K562 (cell line): Measurements from ENCODE around the gene SCT. TPM values are rescaled to one million over a fixed set of nuclear protein-coding genes. Genes with fewer than 3 reads are reported as not detected.

Experiments used
- ATAC-seq: fragments of 200-7000 bp; cut with Tn5 transposase; 3 replicates; pipeline ENCODE4 v1.9.1; 2020; ENCODE audit warnings: moderate library complexity
- BruUV-seq: library from RNA; stranded (reverse); fragments of 400-500 nt; replicated peaks from 2 replicates; lab custom pipeline; 2021; lab: Mats Ljungman, UMichigan
- CTCF ChIA-PET: fragments of 300-600 bp; formaldehyde crosslinking; extraction: SDS; loops from one replicate; lab custom pipeline; 2021; ENCODE audit warnings: low intra/inter-chr PET ratio; lab: Yijun Ruan, JAX
- POLR2A ChIA-PET: fragments of 300-600, 350-650 bp; sonication (Branson Sonifier 250); formaldehyde crosslinking; extraction: SDS; loops from one replicate; lab custom pipeline; 2021; ENCODE audit warnings: antibody characterized with exemption, inconsistent platforms; lab: Yijun Ruan, JAX
- DNase-seq, 4 experiments: peaks; one replicate each; pipeline versions ENCODE4 v3.0.0 to v3.0.0-alpha.2; 2011 to 2018; ENCODE audit warnings: low spot score in 3 of 4, mixed read lengths in 3 of 4; ENCODE audit errors: extremely low read depth in 1 of 4
- FAIRE-seq: peaks from 2 replicates; lab custom pipeline; 2011; peaks lifted over from hg19 to GRCh38; lab: Jason Lieb, UNC
- H2AFZ ChIP-seq: 2 replicates; pipeline ENCODE4 v1.6.0; 2011; ENCODE audit warnings: low read depth, low read length, control low read depth, inconsistent platforms
- H3K27ac ChIP-seq: fragments of 200-600 bp; 3 replicates; pipeline ENCODE4 v1.8.0; 2011; ENCODE audit warnings: low read depth, mild to moderate bottlenecking, control low read depth, inconsistent platforms, low read length, moderate library complexity, mixed read lengths; ENCODE audit errors: extremely low read depth
- H3K27me3 ChIP-seq, 2 experiments: fragments of 300-600 bp in 1 of 2; 2 replicates in 1 of 2; 3 replicates in 1 of 2; pipeline versions ENCODE4 v1.6.0 to v1.8.0; 2011; ENCODE audit warnings: inconsistent platforms in 2 of 2, low read length in 2 of 2, mild to moderate bottlenecking in 1 of 2, mixed read lengths in 1 of 2, moderate library complexity in 1 of 2; ENCODE audit not compliant: control insufficient read depth in 2 of 2, insufficient read depth in 2 of 2
- H3K36me3 ChIP-seq: fragments of 300-600 bp; 3 replicates; pipeline ENCODE4 v1.8.0; 2011; ENCODE audit warnings: mild to moderate bottlenecking, low read length, inconsistent platforms; ENCODE audit not compliant: control insufficient read depth, insufficient read depth
- H3K4me1 ChIP-seq, 2 experiments: fragments of 200-600 bp in 1 of 2; replicated peaks in 1 of 2; 2 replicates in 1 of 2; 3 replicates in 1 of 2; pipeline versions ENCODE4 v1.5.1 to v1.8.0; 2011; ENCODE audit warnings: inconsistent platforms in 2 of 2, low read length in 2 of 2, mild to moderate bottlenecking in 1 of 2, mixed read lengths in 1 of 2, moderate library complexity in 1 of 2; ENCODE audit not compliant: control insufficient read depth in 2 of 2, insufficient read depth in 2 of 2
- H3K4me2 ChIP-seq: 2 replicates; pipeline ENCODE4 v1.6.1; 2011; ENCODE audit warnings: low read length, control low read depth, inconsistent platforms, mixed read lengths; ENCODE audit not compliant: insufficient read depth
- H3K4me3 ChIP-seq: fragments of 200-600 bp; sonication (generic), shearing (Covaris generic); 2 replicates; pipeline ENCODE4 v1.5.1; 2016; ENCODE audit warnings: control low read depth, inconsistent platforms
- H3K79me2 ChIP-seq: fragments of 200-600 bp; 3 replicates; pipeline ENCODE4 v1.8.0; 2011; ENCODE audit warnings: low read length, inconsistent platforms; ENCODE audit not compliant: control insufficient read depth, insufficient read depth
- H3K9ac ChIP-seq, 2 experiments: 2 replicates each; pipeline versions ENCODE4 v1.6.0 to v1.6.1; 2011; ENCODE audit warnings: low read depth in 2 of 2, low read length in 2 of 2, control low read depth in 1 of 2, inconsistent platforms in 1 of 2, mild to moderate bottlenecking in 1 of 2, mixed read lengths in 1 of 2; ENCODE audit not compliant: insufficient read depth in 1 of 2
- H3K9me1 ChIP-seq: one replicate; pipeline ENCODE4 v1.6.0; 2011; ENCODE audit warnings: inconsistent platforms, mild to moderate bottlenecking, low read length, moderate library complexity; ENCODE audit not compliant: control insufficient read depth, insufficient read depth
- H3K9me3 ChIP-seq: replicated peaks from 2 replicates; pipeline ENCODE4 v1.5.1; 2011; ENCODE audit warnings: low read depth, low read length, inconsistent platforms; ENCODE audit not compliant: control insufficient read depth, insufficient read depth
- H4K20me1 ChIP-seq: replicated peaks from 2 replicates; pipeline ENCODE4 v1.6.1; 2011; ENCODE audit warnings: low read length, inconsistent platforms, mixed read lengths; ENCODE audit not compliant: control insufficient read depth, insufficient read depth
- HCFC1 ChIP-seq: IDR thresholded peaks from 2 replicates; pipeline ENCODE4 v1.6.1; 2012; ENCODE audit warnings: low read depth, low read length, improper control_type of control experiment
- HMG20B ChIP-seq: fragments of 250-450 bp; sonication (Bioruptor Pico); IDR thresholded peaks from 2 replicates; pipeline ENCODE4 v1.5.0; 2021; ENCODE audit warnings: mild to moderate bottlenecking
- NR1H2 ChIP-seq: sonication (generic); formaldehyde crosslinking; IDR thresholded peaks from 2 replicates; pipeline ENCODE4 v1.4.0; 2020; ENCODE audit warnings: mild to moderate bottlenecking, missing genetic modification reagents
- PPARD ChIP-seq: fragments of 250-450 bp; sonication (Bioruptor Pico); IDR thresholded peaks from 2 replicates; pipeline ENCODE4 v1.8.0; 2022; ENCODE audit warnings: inconsistent platforms, mild to moderate bottlenecking, moderate library complexity
- WHSC1 ChIP-seq: IDR thresholded peaks from one replicate; pipeline ENCODE4 v1.6.1; 2012; ENCODE audit warnings: low read length, control low read depth, inconsistent platforms
- WGBS: fragments of 100-300 bp; shearing (Covaris generic); methylation state at CpG from one replicate; pipeline ENCODE4 v1.1.6; 2016; ENCODE audit warnings: low coverage, mixed read lengths; ENCODE audit not compliant: insufficient coverage; ENCODE audit errors: missing lambda C conversion rate; 5-methylcytosine and 5-hydroxymethylcytosine counted together
- in situ Hi-C: fragments of 300-500 bp; cut with MboI; formaldehyde crosslinking; loops from 4 replicates; pipeline ENCODE4 v1.15.0; 2018; ENCODE audit warnings: inconsistent platforms, mixed read lengths
- intact Hi-C: fragments of 100-400 bp; cut with micrococcal nuclease; formaldehyde crosslinking; loops from 2 replicates; pipeline ENCODE4 v1.14.2; 2022
- polyA plus RNA-seq, 8 experiments: library from polyadenylated mRNA; depleted of rRNA in 4 of 8; stranded (reverse) in 5 of 8; unstranded in 3 of 8; fragments of >200 nt; fragmentation: Nextera tagmentation in 2 of 8; fragmentation: Illumina TruSeq in 1 of 8; extraction: Ambion mirVana in 2 of 8; extraction: Trizol in 1 of 8; gene quantifications; 2 replicates each; pipeline versions ENCODE4 v1.2.1 to v1.2.3, GENCODE V29; 2011 to 2014; ENCODE audit warnings: inconsistent platforms in 1 of 8, missing spikeins in 1 of 8
- total RNA-seq, 7 experiments: library from RNA; depleted of rRNA in 6 of 7; stranded (reverse); fragments of >200 nt in 6 of 7; fragmentation: Illumina TruSeq in 2 of 7; extraction: Trizol in 2 of 7; gene quantifications; 2 replicates each; pipeline versions ENCODE4 v1.2.1 to v1.2.3, GENCODE V29; 2011 to 2021; ENCODE audit warnings: low replicate concordance in 1 of 7
- TF ChIP-seq, protein P1 (sequence below): sonication (generic); formaldehyde crosslinking; IDR thresholded peaks from 2 replicates; pipeline ENCODE4 v1.8.1; 2023; ENCODE audit warnings: mild to moderate bottlenecking, missing genetic modification reagents
- TF ChIP-seq, protein P2 (sequence below): fragments of 450-650 bp; IDR thresholded peaks from 2 replicates; pipeline ENCODE4 v1.6.1; 2017; ENCODE audit warnings: antibody characterized with exemption, mild to moderate bottlenecking

The SCT gene
- total and polyA plus RNA-seq, 9 of the 15 experiments (the other 6 are each of a cell fraction or from before 2014, with no cell fraction given) = not detected

DNA sequence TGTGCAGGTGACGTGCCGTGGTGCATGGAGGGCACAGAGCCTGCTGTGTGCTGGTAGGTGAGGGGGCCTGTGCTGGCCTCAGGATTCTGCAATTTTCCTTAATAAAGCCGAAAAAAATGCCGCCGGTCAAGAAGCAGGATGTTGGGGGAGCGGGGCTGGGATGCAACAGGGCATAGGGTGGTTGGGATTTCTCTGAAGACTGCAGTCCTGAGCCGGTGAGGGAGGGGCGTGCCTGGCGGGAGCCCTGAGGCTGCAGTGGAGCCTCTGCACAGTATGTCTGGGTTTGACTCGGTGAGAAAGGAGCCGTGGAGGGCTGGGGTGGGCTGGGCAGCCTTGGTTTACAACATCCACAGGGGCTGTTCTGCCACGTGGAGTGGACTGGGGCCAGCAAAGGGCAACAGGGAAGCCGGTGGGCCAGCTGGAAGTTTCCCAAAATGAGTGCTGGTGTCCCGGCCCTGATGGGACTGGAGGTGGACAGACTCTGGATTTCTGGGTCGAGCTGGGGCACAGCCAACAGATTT, 3.6 kb downstream of the SCT start:
- H2AFZ ChIP-seq = no peak overlapping the region
- H3K27me3 ChIP-seq = no peaks in the 10 kb centered on the region
- WGBS = 85% methylated on average over 13 of the region's 15 CpGs
- intact Hi-C loops (no loop called here), in situ Hi-C loops (no loop called here)
- no peaks in the 10 kb centered on the region for H3K9me3 ChIP-seq
- TF ChIP-seq HMG20B (CRISPR knock-in tag) = no peak
- no peak for TF ChIP-seq NR1H2 (CRISPR knock-in tag)
- no peak for TF ChIP-seq HCFC1
- TF ChIP-seq, protein P1, sequence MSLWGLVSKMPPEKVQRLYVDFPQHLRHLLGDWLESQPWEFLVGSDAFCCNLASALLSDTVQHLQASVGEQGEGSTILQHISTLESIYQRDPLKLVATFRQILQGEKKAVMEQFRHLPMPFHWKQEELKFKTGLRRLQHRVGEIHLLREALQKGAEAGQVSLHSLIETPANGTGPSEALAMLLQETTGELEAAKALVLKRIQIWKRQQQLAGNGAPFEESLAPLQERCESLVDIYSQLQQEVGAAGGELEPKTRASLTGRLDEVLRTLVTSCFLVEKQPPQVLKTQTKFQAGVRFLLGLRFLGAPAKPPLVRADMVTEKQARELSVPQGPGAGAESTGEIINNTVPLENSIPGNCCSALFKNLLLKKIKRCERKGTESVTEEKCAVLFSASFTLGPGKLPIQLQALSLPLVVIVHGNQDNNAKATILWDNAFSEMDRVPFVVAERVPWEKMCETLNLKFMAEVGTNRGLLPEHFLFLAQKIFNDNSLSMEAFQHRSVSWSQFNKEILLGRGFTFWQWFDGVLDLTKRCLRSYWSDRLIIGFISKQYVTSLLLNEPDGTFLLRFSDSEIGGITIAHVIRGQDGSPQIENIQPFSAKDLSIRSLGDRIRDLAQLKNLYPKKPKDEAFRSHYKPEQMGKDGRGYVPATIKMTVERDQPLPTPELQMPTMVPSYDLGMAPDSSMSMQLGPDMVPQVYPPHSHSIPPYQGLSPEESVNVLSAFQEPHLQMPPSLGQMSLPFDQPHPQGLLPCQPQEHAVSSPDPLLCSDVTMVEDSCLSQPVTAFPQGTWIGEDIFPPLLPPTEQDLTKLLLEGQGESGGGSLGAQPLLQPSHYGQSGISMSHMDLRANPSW = no peak
- TF ChIP-seq WHSC1 = no peak
- no peak for TF ChIP-seq PPARD (CRISPR knock-in tag)
- TF ChIP-seq, protein P2, sequence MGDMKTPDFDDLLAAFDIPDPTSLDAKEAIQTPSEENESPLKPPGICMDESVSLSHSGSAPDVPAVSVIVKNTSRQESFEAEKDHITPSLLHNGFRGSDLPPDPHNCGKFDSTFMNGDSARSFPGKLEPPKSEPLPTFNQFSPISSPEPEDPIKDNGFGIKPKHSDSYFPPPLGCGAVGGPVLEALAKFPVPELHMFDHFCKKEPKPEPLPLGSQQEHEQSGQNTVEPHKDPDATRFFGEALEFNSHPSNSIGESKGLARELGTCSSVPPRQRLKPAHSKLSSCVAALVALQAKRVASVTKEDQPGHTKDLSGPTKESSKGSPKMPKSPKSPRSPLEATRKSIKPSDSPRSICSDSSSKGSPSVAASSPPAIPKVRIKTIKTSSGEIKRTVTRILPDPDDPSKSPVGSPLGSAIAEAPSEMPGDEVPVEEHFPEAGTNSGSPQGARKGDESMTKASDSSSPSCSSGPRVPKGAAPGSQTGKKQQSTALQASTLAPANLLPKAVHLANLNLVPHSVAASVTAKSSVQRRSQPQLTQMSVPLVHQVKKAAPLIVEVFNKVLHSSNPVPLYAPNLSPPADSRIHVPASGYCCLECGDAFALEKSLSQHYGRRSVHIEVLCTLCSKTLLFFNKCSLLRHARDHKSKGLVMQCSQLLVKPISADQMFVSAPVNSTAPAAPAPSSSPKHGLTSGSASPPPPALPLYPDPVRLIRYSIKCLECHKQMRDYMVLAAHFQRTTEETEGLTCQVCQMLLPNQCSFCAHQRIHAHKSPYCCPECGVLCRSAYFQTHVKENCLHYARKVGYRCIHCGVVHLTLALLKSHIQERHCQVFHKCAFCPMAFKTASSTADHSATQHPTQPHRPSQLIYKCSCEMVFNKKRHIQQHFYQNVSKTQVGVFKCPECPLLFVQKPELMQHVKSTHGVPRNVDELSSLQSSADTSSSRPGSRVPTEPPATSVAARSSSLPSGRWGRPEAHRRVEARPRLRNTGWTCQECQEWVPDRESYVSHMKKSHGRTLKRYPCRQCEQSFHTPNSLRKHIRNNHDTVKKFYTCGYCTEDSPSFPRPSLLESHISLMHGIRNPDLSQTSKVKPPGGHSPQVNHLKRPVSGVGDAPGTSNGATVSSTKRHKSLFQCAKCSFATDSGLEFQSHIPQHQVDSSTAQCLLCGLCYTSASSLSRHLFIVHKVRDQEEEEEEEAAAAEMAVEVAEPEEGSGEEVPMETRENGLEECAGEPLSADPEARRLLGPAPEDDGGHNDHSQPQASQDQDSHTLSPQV = no peak
- peaks cover under 1% of the 10 kb centered on the region for H3K9me1 ChIP-seq
- H3K9ac ChIP-seq = no peak overlapping the region
- ChIA-PET POLR2A (interaction anchor here (0.6 to 0.8 kb wide), 2 partner anchors 10 to 23 kb away, joined by 3 to 4 read pairs; no protein-coding TSS in a partner anchor), CTCF (no interaction called here)
- no TSS peak for BruUV-seq
- ATAC-seq (no peak), FAIRE-seq (no peak), DNase-seq (no peak)
- H4K20me1 ChIP-seq = no peaks in the 10 kb centered on the region
- no peak overlapping the region for H3K4me3 ChIP-seq
- H3K4me1 ChIP-seq = peaks cover 0 to 64% of the 10 kb centered on the region in 2 experiments; a peak in 2 of 5 replicates
- peaks cover 22% of the 10 kb centered on the region; the same call in 2 of the 3 replicates for H3K36me3 ChIP-seq
- no peak overlapping the region for H3K27ac ChIP-seq
- H3K79me2 ChIP-seq = no peaks in the 10 kb centered on the region
- no peak overlapping the region for H3K4me2 ChIP-seq
